ENCODE data around the gene AADACL3.

DNA sequence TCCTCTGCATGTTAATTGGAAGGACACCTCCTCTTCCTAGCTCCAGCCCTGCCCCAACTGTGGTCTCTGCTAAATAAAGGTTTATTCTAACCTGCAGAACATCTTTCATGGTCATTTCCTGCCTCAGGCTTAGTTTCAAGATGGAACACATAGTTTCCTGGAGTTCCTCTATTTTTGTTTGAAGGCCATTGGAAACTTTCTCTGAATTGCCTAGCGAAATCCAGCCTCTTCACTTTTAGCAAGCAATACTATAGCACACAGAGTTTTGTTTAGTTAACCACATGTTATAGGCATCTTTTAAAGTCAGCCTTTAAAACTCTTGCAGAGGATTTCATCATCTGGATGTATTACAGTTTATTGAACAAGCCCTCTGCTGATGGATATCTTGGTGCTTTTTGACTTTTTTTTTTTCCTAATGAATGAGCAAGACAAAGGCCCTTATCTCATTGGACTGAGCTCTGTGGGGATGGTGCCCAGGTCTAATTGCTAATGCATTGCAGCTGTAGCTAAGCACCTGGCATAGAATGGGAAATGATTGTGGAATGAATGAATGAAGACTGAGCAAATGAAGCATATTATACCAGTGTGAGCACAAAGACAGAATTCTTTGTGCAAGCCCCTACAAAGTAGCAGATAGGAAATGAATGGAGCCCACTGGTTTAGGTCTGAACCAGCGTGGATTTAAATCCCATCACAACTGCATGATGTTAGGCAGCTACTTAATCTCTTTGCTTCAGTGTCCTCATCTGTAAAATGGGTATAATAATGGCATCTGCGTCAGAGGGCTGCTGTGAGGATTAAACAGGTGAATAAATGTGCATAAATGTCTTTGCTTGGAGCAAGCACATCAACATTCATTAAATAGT is 29.4 kb downstream of the AADACL3 start:
- TF ChIP-seq TARDBP (IDR thresholded peaks at IDR 0.05): no peak
- TF ChIP-seq L3MBTL2 (conservative IDR thresholded peaks at IDR 0.05): no peak
